ENCODE measurements around the gene ASIC1.

ASIC1 gene

GRCh38 chr12:50059440-50060119 is 2.2 kb downstream of the ASIC1 start:
- no peak for TF ChIP-seq POLR2A (IDR thresholded peaks at IDR 0.05; ENCODE audit: low read length)
- no peak for TF ChIP-seq GATA1 (IDR thresholded peaks at IDR 0.05; ENCODE audit: low read depth, low read length)
- no peak for DNase-seq

GRCh38 chr12:50060120-50060468 is 2.7 kb downstream of the ASIC1 start:
- DNase-seq = no peak
- TF ChIP-seq GATA1 (IDR thresholded peaks at IDR 0.05; ENCODE audit: low read depth, low read length) (no peak), POLR2A (IDR thresholded peaks at IDR 0.05; ENCODE audit: low read length) (no peak)

- no peak for DNase-seq
- TF ChIP-seq GATA1 (IDR thresholded peaks at IDR 0.05; ENCODE audit: low read depth, low read length) = no peak
- no peak for TF ChIP-seq POLR2A (IDR thresholded peaks at IDR 0.05; ENCODE audit: low read length)
These were observed 3.8 kb downstream of the ASIC1 start for GRCh38 chr12:50061171-50061570.

GRCh38 chr12:50061946-50062686 is 4.7 kb downstream of the ASIC1 start:
- TF ChIP-seq GATA1 (IDR thresholded peaks at IDR 0.05; ENCODE audit: low read depth, low read length) (no peak), POLR2A (IDR thresholded peaks at IDR 0.05; ENCODE audit: low read length) (no peak)
- DNase-seq = no peak

- peak in 1 of 2 experiments; percentile 25 for DNase-seq
- TF ChIP-seq GATA1 (IDR thresholded peaks at IDR 0.05; ENCODE audit: low read depth, low read length) (no peak), POLR2A (IDR thresholded peaks at IDR 0.05; ENCODE audit: low read length) (no peak)
These were observed 5.5 kb downstream of the ASIC1 start for GRCh38 chr12:50062728-50063460.

DNA sequence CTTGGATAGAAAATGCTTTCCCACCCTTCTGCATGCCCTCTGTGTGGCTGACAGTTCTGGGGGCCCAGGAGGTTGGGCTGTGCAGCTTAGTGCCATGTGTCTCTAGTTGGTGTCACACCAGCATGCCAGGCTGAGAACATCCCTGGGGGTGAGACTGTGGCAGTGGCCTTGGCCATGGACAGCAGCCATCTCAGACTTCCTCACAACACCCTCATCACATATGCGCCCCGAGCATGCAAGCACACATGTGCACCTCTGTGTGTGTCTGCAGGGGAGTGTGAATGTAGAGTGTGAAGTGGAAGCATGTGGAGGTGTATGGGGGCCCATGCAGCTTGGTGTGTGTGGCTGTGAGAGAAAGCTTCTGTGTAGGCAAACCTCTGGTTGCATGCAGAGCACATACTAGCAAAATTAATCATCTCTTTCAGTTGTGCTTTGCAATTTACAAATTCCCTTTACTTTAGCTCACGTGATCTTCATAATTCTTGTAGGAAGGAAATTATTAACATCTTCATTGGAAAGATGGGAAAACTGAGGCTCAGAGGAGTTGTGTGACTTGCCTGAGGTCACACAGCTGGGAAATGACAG is 8.4 kb downstream of the ASIC1 start:
- no peak for DNase-seq
- TF ChIP-seq POLR2A (IDR thresholded peaks at IDR 0.05; ENCODE audit: low read length) (no peak), GATA1 (IDR thresholded peaks at IDR 0.05; ENCODE audit: low read depth, low read length) (no peak)

GRCh38 chr12:50066402-50066801 is 9.0 kb downstream of the ASIC1 start:
- no peak for DNase-seq

DNA sequence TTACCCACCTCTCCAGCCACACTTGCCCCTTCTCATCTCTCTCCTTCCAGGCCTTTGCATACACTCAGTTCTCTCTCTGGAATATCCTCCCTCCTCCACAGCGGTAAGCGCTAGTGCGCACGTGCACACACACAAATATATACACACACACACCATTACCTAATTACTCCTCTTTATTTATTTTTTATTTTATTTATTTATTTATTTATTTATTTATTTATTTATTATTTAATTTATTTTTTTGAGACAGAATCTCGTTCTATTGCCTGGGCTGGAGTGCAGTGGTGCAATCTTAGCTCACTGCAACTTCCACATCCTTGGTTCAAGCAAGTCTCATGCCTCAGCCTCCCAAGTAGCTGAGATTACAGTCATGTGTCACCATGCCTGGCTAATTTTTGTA is 11.7 kb downstream of the ASIC1 start:
- TF ChIP-seq POLR2A (IDR thresholded peaks at IDR 0.05; ENCODE audit: low read length) = no peak
- TF ChIP-seq GATA1 (IDR thresholded peaks at IDR 0.05; ENCODE audit: low read depth, low read length) = no peak
- no peak for DNase-seq

More at GRCh38 chr12:50066402-50066801, 9.0 kb downstream of the ASIC1 start:
- TF ChIP-seq GATA1 (IDR thresholded peaks at IDR 0.05; ENCODE audit: low read depth, low read length) (no peak), POLR2A (IDR thresholded peaks at IDR 0.05; ENCODE audit: low read length) (no peak)

DNA sequence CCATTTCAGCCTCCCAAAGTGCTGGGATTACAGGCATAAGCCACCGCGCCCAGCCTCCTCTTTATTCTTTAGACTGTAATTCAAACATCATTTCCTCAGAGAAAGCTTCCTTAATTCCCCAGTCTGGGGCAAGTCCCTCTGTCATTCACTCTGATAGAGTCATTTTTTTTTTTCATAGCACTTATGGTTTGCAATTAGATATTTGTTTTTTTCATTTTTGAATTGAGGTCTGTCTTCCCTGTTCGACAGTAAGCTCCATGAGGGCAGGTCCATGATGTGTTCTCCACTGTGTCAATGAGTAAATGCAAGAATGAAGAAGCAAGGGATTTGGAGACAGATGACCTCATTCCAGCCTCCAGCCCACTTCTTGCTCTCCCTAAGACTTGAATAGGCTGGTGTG is 12.1 kb downstream of the ASIC1 start:
- no peak for DNase-seq
- TF ChIP-seq GATA1 (IDR thresholded peaks at IDR 0.05; ENCODE audit: low read depth, low read length) = no peak

GRCh38 chr12:50070314-50071060 is 13.1 kb downstream of the ASIC1 start:
- TF ChIP-seq GATA1 (IDR thresholded peaks at IDR 0.05; ENCODE audit: low read depth, low read length) = no peak
- TF ChIP-seq POLR2A (IDR thresholded peaks at IDR 0.05; ENCODE audit: low read length) = no peak
- DNase-seq = peak; percentile 74 to 90

GRCh38 chr12:50072198-50072907 is 15.0 kb downstream of the ASIC1 start:
- no peak for DNase-seq
- TF ChIP-seq POLR2A (IDR thresholded peaks at IDR 0.05; ENCODE audit: low read length) (no peak), GATA1 (IDR thresholded peaks at IDR 0.05; ENCODE audit: low read depth, low read length) (no peak)

DNA sequence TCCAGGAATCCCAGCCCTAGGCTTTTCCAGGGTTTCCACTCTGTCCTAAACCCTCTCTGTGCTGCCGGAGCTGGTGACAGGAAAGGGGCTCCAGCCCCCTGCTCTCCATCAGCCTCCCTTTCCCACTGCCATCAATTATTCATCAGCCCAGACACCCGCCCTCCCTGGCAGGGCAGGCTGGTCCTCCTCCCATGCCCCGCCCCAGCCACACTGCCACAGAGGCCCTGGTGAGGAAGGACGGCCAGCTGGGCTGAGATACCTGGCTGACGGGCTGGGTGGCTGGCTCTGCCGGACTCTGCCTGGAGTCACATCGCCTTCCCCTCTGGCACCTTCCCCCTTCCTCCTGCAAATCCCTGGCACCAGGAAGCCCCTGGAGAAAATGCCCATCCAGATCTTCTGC is 15.8 kb downstream of the ASIC1 start:
- DNase-seq = no peak
- TF ChIP-seq POLR2A (IDR thresholded peaks at IDR 0.05; ENCODE audit: low read length) (no peak), GATA1 (IDR thresholded peaks at IDR 0.05; ENCODE audit: low read depth, low read length) (no peak)

- TF ChIP-seq POLR2A (IDR thresholded peaks at IDR 0.05; ENCODE audit: low read length) = no peak
- TF ChIP-seq GATA1 (IDR thresholded peaks at IDR 0.05; ENCODE audit: low read depth, low read length) = no peak
- DNase-seq = no peak
These were observed 16.3 kb downstream of the ASIC1 start for GRCh38 chr12:50073712-50074111.
